Measurements from ENCODE around the gene PLA2G15. TPM values are rescaled to one million over a fixed set of nuclear protein-coding genes. Genes with fewer than 3 reads are reported as not detected.

PLA2G15 gene
- total and polyA plus RNA-seq, 2 experiments from 2014 or later, result 3.1 to 14.8 TPM

DNA sequence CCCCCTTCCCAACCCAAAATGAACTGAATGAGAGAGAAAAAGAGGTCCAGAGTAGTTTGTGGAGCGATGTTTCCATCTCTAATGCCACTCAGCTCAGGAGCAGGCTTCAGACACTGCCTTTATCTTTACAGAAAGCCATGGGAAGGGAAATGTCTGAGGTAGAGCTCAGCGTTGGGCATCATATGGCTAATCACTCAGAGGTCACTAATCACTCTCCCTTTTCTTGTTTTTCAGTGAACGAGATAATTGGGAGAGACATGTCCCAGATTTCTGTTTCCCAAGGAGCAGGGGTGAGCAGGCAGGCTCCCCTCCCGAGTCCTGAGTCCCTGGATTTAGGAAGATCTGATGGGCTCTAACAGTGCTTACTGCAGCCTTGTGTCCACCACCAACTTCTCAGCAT is 19.1 kb upstream of the PLA2G15 start:
- peaks cover 4% of the 10 kb centered on the region; the same call in 1 of the 2 replicates for H3K36me3 ChIP-seq (ENCODE audit: insufficient read depth)
- H3K4me2 ChIP-seq, result no peak overlapping the region
- H3K27ac ChIP-seq (ENCODE audit: low read depth), result peak overlapping the region; percentile 69; the same call in 1 of the 2 replicates
- TF ChIP-seq JUNB (IDR thresholded peaks at IDR 0.05; ENCODE audit: unreplicated experiment) (no peak), ZNF331 (CRISPR knock-in tag; IDR thresholded peaks at IDR 0.05; ENCODE audit: low read depth) (no peak), EZH2 (IDR thresholded peaks at IDR 0.05; ENCODE audit: low read depth, unreplicated experiment) (no peak), STAT1 (IDR thresholded peaks at IDR 0.05; ENCODE audit: unreplicated experiment) (no peak), CREB1 (CRISPR knock-in tag; IDR thresholded peaks at IDR 0.05; ENCODE audit: low read depth) (no peak), EZH2phosphoT487 (IDR thresholded peaks at IDR 0.05; ENCODE audit: unreplicated experiment) (no peak), POLR2AphosphoS5 (IDR thresholded peaks at IDR 0.05; ENCODE audit: low read depth) (no peak), NANOG (IDR thresholded peaks at IDR 0.05; ENCODE audit: borderline replicate concordance) (no peak), ZNF114 (CRISPR knock-in tag; IDR thresholded peaks at IDR 0.05) (no peak)
- TF ChIP-seq, protein P1, sequence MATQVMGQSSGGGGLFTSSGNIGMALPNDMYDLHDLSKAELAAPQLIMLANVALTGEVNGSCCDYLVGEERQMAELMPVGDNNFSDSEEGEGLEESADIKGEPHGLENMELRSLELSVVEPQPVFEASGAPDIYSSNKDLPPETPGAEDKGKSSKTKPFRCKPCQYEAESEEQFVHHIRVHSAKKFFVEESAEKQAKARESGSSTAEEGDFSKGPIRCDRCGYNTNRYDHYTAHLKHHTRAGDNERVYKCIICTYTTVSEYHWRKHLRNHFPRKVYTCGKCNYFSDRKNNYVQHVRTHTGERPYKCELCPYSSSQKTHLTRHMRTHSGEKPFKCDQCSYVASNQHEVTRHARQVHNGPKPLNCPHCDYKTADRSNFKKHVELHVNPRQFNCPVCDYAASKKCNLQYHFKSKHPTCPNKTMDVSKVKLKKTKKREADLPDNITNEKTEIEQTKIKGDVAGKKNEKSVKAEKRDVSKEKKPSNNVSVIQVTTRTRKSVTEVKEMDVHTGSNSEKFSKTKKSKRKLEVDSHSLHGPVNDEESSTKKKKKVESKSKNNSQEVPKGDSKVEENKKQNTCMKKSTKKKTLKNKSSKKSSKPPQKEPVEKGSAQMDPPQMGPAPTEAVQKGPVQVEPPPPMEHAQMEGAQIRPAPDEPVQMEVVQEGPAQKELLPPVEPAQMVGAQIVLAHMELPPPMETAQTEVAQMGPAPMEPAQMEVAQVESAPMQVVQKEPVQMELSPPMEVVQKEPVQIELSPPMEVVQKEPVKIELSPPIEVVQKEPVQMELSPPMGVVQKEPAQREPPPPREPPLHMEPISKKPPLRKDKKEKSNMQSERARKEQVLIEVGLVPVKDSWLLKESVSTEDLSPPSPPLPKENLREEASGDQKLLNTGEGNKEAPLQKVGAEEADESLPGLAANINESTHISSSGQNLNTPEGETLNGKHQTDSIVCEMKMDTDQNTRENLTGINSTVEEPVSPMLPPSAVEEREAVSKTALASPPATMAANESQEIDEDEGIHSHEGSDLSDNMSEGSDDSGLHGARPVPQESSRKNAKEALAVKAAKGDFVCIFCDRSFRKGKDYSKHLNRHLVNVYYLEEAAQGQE (IDR thresholded peaks at IDR 0.05; ENCODE audit: unreplicated experiment), result no peak
- TF ChIP-seq, protein P2, sequence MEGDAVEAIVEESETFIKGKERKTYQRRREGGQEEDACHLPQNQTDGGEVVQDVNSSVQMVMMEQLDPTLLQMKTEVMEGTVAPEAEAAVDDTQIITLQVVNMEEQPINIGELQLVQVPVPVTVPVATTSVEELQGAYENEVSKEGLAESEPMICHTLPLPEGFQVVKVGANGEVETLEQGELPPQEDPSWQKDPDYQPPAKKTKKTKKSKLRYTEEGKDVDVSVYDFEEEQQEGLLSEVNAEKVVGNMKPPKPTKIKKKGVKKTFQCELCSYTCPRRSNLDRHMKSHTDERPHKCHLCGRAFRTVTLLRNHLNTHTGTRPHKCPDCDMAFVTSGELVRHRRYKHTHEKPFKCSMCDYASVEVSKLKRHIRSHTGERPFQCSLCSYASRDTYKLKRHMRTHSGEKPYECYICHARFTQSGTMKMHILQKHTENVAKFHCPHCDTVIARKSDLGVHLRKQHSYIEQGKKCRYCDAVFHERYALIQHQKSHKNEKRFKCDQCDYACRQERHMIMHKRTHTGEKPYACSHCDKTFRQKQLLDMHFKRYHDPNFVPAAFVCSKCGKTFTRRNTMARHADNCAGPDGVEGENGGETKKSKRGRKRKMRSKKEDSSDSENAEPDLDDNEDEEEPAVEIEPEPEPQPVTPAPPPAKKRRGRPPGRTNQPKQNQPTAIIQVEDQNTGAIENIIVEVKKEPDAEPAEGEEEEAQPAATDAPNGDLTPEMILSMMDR (conservative IDR thresholded peaks at IDR 0.05; ENCODE audit: low read depth in 2 of 2), result no peak
- TF ChIP-seq, protein P3, sequence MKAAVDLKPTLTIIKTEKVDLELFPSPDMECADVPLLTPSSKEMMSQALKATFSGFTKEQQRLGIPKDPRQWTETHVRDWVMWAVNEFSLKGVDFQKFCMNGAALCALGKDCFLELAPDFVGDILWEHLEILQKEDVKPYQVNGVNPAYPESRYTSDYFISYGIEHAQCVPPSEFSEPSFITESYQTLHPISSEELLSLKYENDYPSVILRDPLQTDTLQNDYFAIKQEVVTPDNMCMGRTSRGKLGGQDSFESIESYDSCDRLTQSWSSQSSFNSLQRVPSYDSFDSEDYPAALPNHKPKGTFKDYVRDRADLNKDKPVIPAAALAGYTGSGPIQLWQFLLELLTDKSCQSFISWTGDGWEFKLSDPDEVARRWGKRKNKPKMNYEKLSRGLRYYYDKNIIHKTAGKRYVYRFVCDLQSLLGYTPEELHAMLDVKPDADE (IDR thresholded peaks at IDR 0.05), result no peak
- TF ChIP-seq, protein P4, sequence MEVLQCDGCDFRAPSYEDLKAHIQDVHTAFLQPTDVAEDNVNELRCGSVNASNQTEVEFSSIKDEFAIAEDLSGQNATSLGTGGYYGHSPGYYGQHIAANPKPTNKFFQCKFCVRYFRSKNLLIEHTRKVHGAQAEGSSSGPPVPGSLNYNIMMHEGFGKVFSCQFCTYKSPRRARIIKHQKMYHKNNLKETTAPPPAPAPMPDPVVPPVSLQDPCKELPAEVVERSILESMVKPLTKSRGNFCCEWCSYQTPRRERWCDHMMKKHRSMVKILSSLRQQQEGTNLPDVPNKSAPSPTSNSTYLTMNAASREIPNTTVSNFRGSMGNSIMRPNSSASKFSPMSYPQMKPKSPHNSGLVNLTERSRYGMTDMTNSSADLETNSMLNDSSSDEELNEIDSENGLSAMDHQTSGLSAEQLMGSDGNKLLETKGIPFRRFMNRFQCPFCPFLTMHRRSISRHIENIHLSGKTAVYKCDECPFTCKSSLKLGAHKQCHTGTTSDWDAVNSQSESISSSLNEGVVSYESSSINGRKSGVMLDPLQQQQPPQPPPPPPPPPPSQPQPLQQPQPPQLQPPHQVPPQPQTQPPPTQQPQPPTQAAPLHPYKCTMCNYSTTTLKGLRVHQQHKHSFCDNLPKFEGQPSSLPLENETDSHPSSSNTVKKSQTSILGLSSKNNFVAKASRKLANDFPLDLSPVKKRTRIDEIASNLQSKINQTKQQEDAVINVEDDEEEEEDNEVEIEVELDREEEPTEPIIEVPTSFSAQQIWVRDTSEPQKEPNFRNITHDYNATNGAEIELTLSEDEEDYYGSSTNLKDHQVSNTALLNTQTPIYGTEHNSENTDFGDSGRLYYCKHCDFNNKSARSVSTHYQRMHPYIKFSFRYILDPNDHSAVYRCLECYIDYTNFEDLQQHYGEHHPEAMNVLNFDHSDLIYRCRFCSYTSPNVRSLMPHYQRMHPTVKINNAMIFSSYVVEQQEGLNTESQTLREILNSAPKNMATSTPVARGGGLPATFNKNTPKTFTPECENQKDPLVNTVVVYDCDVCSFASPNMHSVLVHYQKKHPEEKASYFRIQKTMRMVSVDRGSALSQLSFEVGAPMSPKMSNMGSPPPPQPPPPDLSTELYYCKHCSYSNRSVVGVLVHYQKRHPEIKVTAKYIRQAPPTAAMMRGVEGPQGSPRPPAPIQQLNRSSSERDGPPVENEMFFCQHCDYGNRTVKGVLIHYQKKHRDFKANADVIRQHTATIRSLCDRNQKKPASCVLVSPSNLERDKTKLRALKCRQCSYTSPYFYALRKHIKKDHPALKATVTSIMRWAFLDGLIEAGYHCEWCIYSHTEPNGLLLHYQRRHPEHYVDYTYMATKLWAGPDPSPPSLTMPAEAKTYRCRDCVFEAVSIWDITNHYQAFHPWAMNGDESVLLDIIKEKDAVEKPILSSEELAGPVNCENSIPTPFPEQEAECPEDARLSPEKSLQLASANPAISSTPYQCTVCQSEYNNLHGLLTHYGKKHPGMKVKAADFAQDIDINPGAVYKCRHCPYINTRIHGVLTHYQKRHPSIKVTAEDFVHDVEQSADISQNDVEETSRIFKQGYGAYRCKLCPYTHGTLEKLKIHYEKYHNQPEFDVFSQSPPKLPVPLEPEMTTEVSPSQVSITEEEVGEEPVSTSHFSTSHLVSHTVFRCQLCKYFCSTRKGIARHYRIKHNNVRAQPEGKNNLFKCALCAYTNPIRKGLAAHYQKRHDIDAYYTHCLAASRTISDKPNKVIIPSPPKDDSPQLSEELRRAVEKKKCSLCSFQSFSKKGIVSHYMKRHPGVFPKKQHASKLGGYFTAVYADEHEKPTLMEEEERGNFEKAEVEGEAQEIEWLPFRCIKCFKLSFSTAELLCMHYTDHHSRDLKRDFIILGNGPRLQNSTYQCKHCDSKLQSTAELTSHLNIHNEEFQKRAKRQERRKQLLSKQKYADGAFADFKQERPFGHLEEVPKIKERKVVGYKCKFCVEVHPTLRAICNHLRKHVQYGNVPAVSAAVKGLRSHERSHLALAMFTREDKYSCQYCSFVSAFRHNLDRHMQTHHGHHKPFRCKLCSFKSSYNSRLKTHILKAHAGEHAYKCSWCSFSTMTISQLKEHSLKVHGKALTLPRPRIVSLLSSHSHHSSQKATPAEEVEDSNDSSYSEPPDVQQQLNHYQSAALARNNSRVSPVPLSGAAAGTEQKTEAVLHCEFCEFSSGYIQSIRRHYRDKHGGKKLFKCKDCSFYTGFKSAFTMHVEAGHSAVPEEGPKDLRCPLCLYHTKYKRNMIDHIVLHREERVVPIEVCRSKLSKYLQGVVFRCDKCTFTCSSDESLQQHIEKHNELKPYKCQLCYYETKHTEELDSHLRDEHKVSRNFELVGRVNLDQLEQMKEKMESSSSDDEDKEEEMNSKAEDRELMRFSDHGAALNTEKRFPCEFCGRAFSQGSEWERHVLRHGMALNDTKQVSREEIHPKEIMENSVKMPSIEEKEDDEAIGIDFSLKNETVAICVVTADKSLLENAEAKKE (CRISPR knock-in tag; IDR thresholded peaks at IDR 0.05), result no peak
- no peaks in the 10 kb centered on the region for H3K9me2 ChIP-seq (ENCODE audit: insufficient read depth)
- H3K4me1 Mint-ChIP-seq, result peaks cover 2% of the 10 kb centered on the region; the same call in 2 of the 3 replicates
- H3K4me3 Mint-ChIP-seq, result no peak overlapping the region
- H3K27me3 ChIP-seq (ENCODE audit: insufficient read depth), result no peaks in the 10 kb centered on the region
- no peak overlapping the region for H3K27ac Mint-ChIP-seq
- no peak overlapping the region for H3K4me3 ChIP-seq
- H3K4me1 ChIP-seq (ENCODE audit: insufficient read depth), result no peaks in the 10 kb centered on the region; the same call in 1 of the 2 replicates
- ATAC-seq (no peak), DNase-seq (ENCODE audit: low spot score) (no peak)
- no peak overlapping the region for H2AFZ ChIP-seq
- H3K79me2 ChIP-seq (replicated peaks; ENCODE audit: insufficient read depth), result no peaks in the 10 kb centered on the region
- H3K36me3 Mint-ChIP-seq (ENCODE audit: low read depth), result peaks cover 26% of the 10 kb centered on the region
- H3F3A ChIP-seq (replicated peaks; ENCODE audit: low read depth), result peaks cover 9% of the 10 kb centered on the region; the same call in 1 of the 2 replicates
- H3K27me3 Mint-ChIP-seq (ENCODE audit: insufficient read depth, low read depth, poor library complexity), result peaks cover 4% of the 10 kb centered on the region
- no peaks in the 10 kb centered on the region; the same call in 1 of the 2 replicates for H4K20me1 ChIP-seq (replicated peaks; ENCODE audit: insufficient read depth)
- no peaks in the 10 kb centered on the region for H3K9me3 Mint-ChIP-seq

All from GM23338 (cell line).